ENCODE data around the gene PCTP. TPM values are rescaled to one million over a fixed set of nuclear protein-coding genes. Genes with fewer than 3 reads are reported as not detected.
A peak's percentile ranks its signal among the peaks of the same experiment; 100 is the strongest.

The PCTP gene
- polyA plus RNA-seq, 1 of the 3 experiments (the other 2 are of a cell fraction) = 20.8 TPM

- H3K79me2 ChIP-seq (ENCODE audit: insufficient read depth) = peaks cover 31% of the 10 kb centered on the region
- H3K4me2 ChIP-seq = no peak overlapping the region
- no peak overlapping the region for H3K4me3 ChIP-seq (ENCODE audit: low read depth in 2 of 2, low read length in 1 of 2)
- ChIA-PET POLR2A (no interaction called here), CTCF (interaction anchor here (0.9 to 18.2 kb wide), 13 partner anchors 11 to 242 kb away, joined by 3 to 139 read pairs (median 4); partner anchors contain the start of gene TMEM100)
- peaks cover 0 to 10% of the 10 kb centered on the region in 2 experiments; a peak in 2 of 4 replicates for H3K4me1 ChIP-seq (ENCODE audit: control insufficient read depth in 1 of 2, insufficient read depth in 2 of 2, low read depth in 1 of 2, low read length in 1 of 2)
- no peak for DNase-seq
- no peaks in the 10 kb centered on the region for H4K20me1 ChIP-seq (ENCODE audit: insufficient read depth)
- no peak overlapping the region; a peak in 1 of 4 replicates for H3K27ac ChIP-seq (ENCODE audit: low read depth in 2 of 2, low read length in 1 of 2)
- H3F3A ChIP-seq (replicated peaks; ENCODE audit: insufficient read depth) = peaks cover 9% of the 10 kb centered on the region
- H3K9ac ChIP-seq = no peak overlapping the region
- H3K27me3 ChIP-seq (ENCODE audit: insufficient read depth) = no peaks in the 10 kb centered on the region; the same call in 1 of the 2 replicates
- WGBS (ENCODE audit: low lambda C conversion rate) = 61% methylated on average over 4 of the region's 4 CpGs
- no peaks in the 10 kb centered on the region for H3K9me3 ChIP-seq
- no peaks in the 10 kb centered on the region for H3K9me2 ChIP-seq
- TF ChIP-seq JUND (IDR thresholded peaks at IDR 0.05) (no peak), CTCF (IDR thresholded peaks at IDR 0.05) (no peak), RXRA (IDR thresholded peaks at IDR 0.05; ENCODE audit: borderline replicate concordance, low read depth) (no peak)
- no peak overlapping the region for H2AFZ ChIP-seq (ENCODE audit: low read depth)
- H3K36me3 ChIP-seq (replicated peaks in 1 of 2; ENCODE audit: control insufficient read depth in 1 of 2, insufficient read depth in 2 of 2, low read length in 1 of 2) = peaks cover 3 to 11% of the 10 kb centered on the region in 2 experiments
These were observed 866 bp upstream of the PCTP start for GRCh38 chr17:55749985-55750384.

- Histone ChIP-seq H3K36me3 (replicated peaks in 1 of 2; ENCODE audit: control insufficient read depth in 1 of 2, insufficient read depth in 2 of 2, low read length in 1 of 2) (peaks cover 3 to 15% of the 10 kb centered on the region in 2 experiments), H2AFZ (ENCODE audit: low read depth) (peak overlapping the region; percentile 87), H3K9me2 (no peaks in the 10 kb centered on the region), H3K4me1 (ENCODE audit: control insufficient read depth in 1 of 2, insufficient read depth in 2 of 2, low read depth in 1 of 2, low read length in 1 of 2) (peaks cover 0 to 10% of the 10 kb centered on the region in 2 experiments; a peak in 2 of 4 replicates), H3K9me3 (no peaks in the 10 kb centered on the region), H3K4me2 (peak overlapping the region; percentile 96), H3K79me2 (ENCODE audit: insufficient read depth) (peaks cover 49% of the 10 kb centered on the region), H4K20me1 (ENCODE audit: insufficient read depth) (no peaks in the 10 kb centered on the region), H3F3A (replicated peaks; ENCODE audit: insufficient read depth) (peaks cover 9% of the 10 kb centered on the region), H3K27ac (ENCODE audit: low read depth in 2 of 2, low read length in 1 of 2) (peak overlapping the region; percentile 74 to 94; a peak in 3 of 4 replicates), H3K4me3 (ENCODE audit: low read depth in 2 of 2, low read length in 1 of 2) (peak overlapping the region; percentile 86 to 98), H3K27me3 (ENCODE audit: insufficient read depth) (no peaks in the 10 kb centered on the region), H3K9ac (peak overlapping the region; percentile 81)
- DNase-seq = no peak
- ChIA-PET POLR2A (interaction anchor here (0.6 to 1.3 kb wide), 6 partner anchors 12 to 62 kb away, joined by 3 to 9 read pairs (median 4); no protein-coding TSS in a partner anchor), CTCF (interaction anchor here (0.7 to 18.2 kb wide), 12 partner anchors 9 to 237 kb away, joined by 3 to 139 read pairs (median 5); no protein-coding TSS in a partner anchor)
- 74% methylated on average over 4 of the region's 4 CpGs for WGBS (ENCODE audit: low lambda C conversion rate)
- TF ChIP-seq CHD2 (IDR thresholded peaks at IDR 0.05; ENCODE audit: low read length, partially characterized antibody) = no peak
- TF ChIP-seq ELF1 (IDR thresholded peaks at IDR 0.05) = no peak
- no peak for TF ChIP-seq TCF12 (IDR thresholded peaks at IDR 0.05)
These were observed 934 bp downstream of the PCTP start for GRCh38 chr17:55751720-55752250.

- H3K4me1 ChIP-seq (ENCODE audit: control insufficient read depth in 1 of 2, insufficient read depth in 2 of 2, low read depth in 1 of 2, low read length in 1 of 2) = peaks cover 0 to 13% of the 10 kb centered on the region in 2 experiments; a peak in 2 of 4 replicates
- 95% methylated on average over 2 of the region's 2 CpGs for WGBS (ENCODE audit: low lambda C conversion rate)
- H3K9me3 ChIP-seq = no peaks in the 10 kb centered on the region
- H3K27me3 ChIP-seq (ENCODE audit: insufficient read depth) = no peaks in the 10 kb centered on the region
- no peak overlapping the region for H3K9ac ChIP-seq
- H4K20me1 ChIP-seq (ENCODE audit: insufficient read depth) = peaks cover 6% of the 10 kb centered on the region; the same call in 1 of the 2 replicates
- H3K9me2 ChIP-seq = no peaks in the 10 kb centered on the region
- H3K4me3 ChIP-seq (ENCODE audit: low read depth in 2 of 2, low read length in 1 of 2) = no peak overlapping the region
- no peak overlapping the region for H3K27ac ChIP-seq (ENCODE audit: low read depth in 2 of 2, low read length in 1 of 2)
- H3K4me2 ChIP-seq = no peak overlapping the region
- POLR2A ChIA-PET = no interaction called here
- CTCF ChIA-PET = interaction anchor here (0.7 to 18.2 kb wide), 5 partner anchors 13 to 230 kb away, joined by 3 to 139 read pairs (median 7); no protein-coding TSS in a partner anchor
- H3K79me2 ChIP-seq (ENCODE audit: insufficient read depth) = peaks cover 72% of the 10 kb centered on the region
- peaks cover 3 to 19% of the 10 kb centered on the region in 2 experiments for H3K36me3 ChIP-seq (replicated peaks in 1 of 2; ENCODE audit: control insufficient read depth in 1 of 2, insufficient read depth in 2 of 2, low read length in 1 of 2)
- H3F3A ChIP-seq (replicated peaks; ENCODE audit: insufficient read depth) = no peaks in the 10 kb centered on the region
- DNase-seq = no peak
- no peak overlapping the region for H2AFZ ChIP-seq (ENCODE audit: low read depth)
- TF ChIP-seq IRF3 (IDR thresholded peaks at IDR 0.05; ENCODE audit: low read depth, low read length) (no peak), USF2 (IDR thresholded peaks at IDR 0.05; ENCODE audit: borderline replicate concordance, low read depth, low read length) (no peak), NFIC (IDR thresholded peaks at IDR 0.05; ENCODE audit: borderline replicate concordance) (no peak), YY1 (IDR thresholded peaks at IDR 0.05; ENCODE audit: low read depth) (no peak), MXI1 (IDR thresholded peaks at IDR 0.05; ENCODE audit: low read depth, low read length) (no peak), TEAD4 (IDR thresholded peaks at IDR 0.05; ENCODE audit: borderline replicate concordance, insufficient read depth) (no peak), RXRA (IDR thresholded peaks at IDR 0.05; ENCODE audit: borderline replicate concordance, low read depth) (no peak), NRF1 (IDR thresholded peaks at IDR 0.05; ENCODE audit: low read depth, low read length) (no peak), EZH2phosphoT487 (IDR thresholded peaks at IDR 0.05; ENCODE audit: borderline replicate concordance, low read depth) (no peak), FOXM1 (IDR thresholded peaks at IDR 0.05; ENCODE audit: low read depth) (no peak), RAD21 (IDR thresholded peaks at IDR 0.05; ENCODE audit: low read length) (no peak), GABPA (IDR thresholded peaks at IDR 0.05; ENCODE audit: low read depth) (no peak), PBX3 (IDR thresholded peaks at IDR 0.05) (no peak)
These were observed 5.8 kb downstream of the PCTP start for GRCh38 chr17:55756689-55757088.
